HepG2 (cell line): ENCODE data around the gene AP1M2. TPM values are rescaled to one million over a fixed set of nuclear protein-coding genes. Genes with fewer than 3 reads are reported as not detected.

Experiments
- ATAC-seq: fragments of 200-7000 bp; cut with Tn5 transposase; 3 replicates; pipeline ENCODE4 v1.9.1; 2020; ENCODE audit warnings: mild to moderate bottlenecking, moderate library complexity
- BruUV-seq: library from RNA; stranded (reverse); fragments of 400-500 nt; replicated peaks from 2 replicates; lab custom pipeline; 2021; lab: Mats Ljungman, UMichigan
- CTCF ChIA-PET: fragments of 300-600 bp; formaldehyde crosslinking; extraction: SDS; loops from one replicate; lab custom pipeline; 2021; ENCODE audit warnings: low total read pairs, inconsistent platforms, low intra/inter-chr PET ratio; lab: Yijun Ruan, JAX
- POLR2A ChIA-PET: fragments of 350-600 bp; sonication (Branson Sonifier 250); formaldehyde crosslinking; loops from one replicate; lab custom pipeline; 2020; ENCODE audit warnings: antibody characterized with exemption, inconsistent platforms; lab: Yijun Ruan, JAX
- DNase-seq: peaks from one replicate; pipeline ENCODE4 v3.0.0-alpha.2; 2015; ENCODE audit warnings: low spot score
- FAIRE-seq: peaks from 3 replicates; lab custom pipeline; 2011; peaks lifted over from hg19 to GRCh38; lab: Jason Lieb, UNC
- H2AFZ ChIP-seq: one replicate; pipeline ENCODE4 v1.6.1; 2011; ENCODE audit warnings: low read length, inconsistent platforms
- H3K27ac ChIP-seq: fragments of 300-600 bp; 3 replicates; pipeline ENCODE4 v1.8.0; 2011; ENCODE audit warnings: mixed run types, mild to moderate bottlenecking, mixed read lengths, low read length, inconsistent platforms; ENCODE audit not compliant: insufficient read depth; ENCODE audit errors: extremely low read length
- H3K27me3 ChIP-seq, 2 experiments: fragments of 200-600 bp in 1 of 2; 2 replicates in 1 of 2; 3 replicates in 1 of 2; pipeline versions ENCODE4 v1.6.0 to v1.8.0; 2011; ENCODE audit warnings: low read length in 2 of 2, mild to moderate bottlenecking in 2 of 2, moderate library complexity in 2 of 2, inconsistent platforms in 1 of 2; ENCODE audit not compliant: insufficient read depth in 2 of 2, control insufficient read depth in 1 of 2
- H3K36me3 ChIP-seq, 2 experiments: fragments of 200-600 bp in 1 of 2; replicated peaks in 1 of 2; 2 replicates in 1 of 2; 3 replicates in 1 of 2; pipeline versions ENCODE4 v1.5.1 to v1.8.0; 2011; ENCODE audit warnings: low read length in 2 of 2, inconsistent platforms in 1 of 2; ENCODE audit not compliant: insufficient read depth in 2 of 2, control insufficient read depth in 1 of 2
- H3K4me1 ChIP-seq: 2 replicates; pipeline ENCODE4 v1.5.1; 2012; ENCODE audit warnings: low read length, inconsistent platforms; ENCODE audit not compliant: insufficient read depth
- H3K4me2 ChIP-seq: 2 replicates; pipeline ENCODE4 v1.6.0; 2011; ENCODE audit warnings: low read depth, low read length, inconsistent platforms
- H3K4me3 ChIP-seq, 3 experiments: fragments of 200-600 bp in 1 of 3; sonication (generic), shearing (Covaris generic) in 1 of 3; replicated peaks in 1 of 3; 2 replicates each; pipeline ENCODE4 v1.5.1; 2011 to 2016; ENCODE audit warnings: low read length in 3 of 3, inconsistent platforms in 2 of 3, low read depth in 2 of 3, mild to moderate bottlenecking in 2 of 3, control low read depth in 1 of 3, mixed read lengths in 1 of 3; ENCODE audit not compliant: insufficient read depth in 1 of 3
- H3K79me2 ChIP-seq: one replicate; pipeline ENCODE4 v1.6.1; 2011; ENCODE audit warnings: low read length, inconsistent platforms; ENCODE audit not compliant: insufficient read depth
- H3K9ac ChIP-seq: 2 replicates; pipeline ENCODE4 v1.6.0; 2011; ENCODE audit warnings: mild to moderate bottlenecking, low read depth, low read length, inconsistent platforms; ENCODE audit not compliant: insufficient read depth
- H3K9me3 ChIP-seq: 2 replicates; pipeline ENCODE4 v1.5.1; 2012; ENCODE audit warnings: mild to moderate bottlenecking, low read length
- H4K20me1 ChIP-seq: 2 replicates; pipeline ENCODE4 v1.6.0; 2011; ENCODE audit warnings: inconsistent platforms, mild to moderate bottlenecking, low read length, moderate library complexity; ENCODE audit not compliant: insufficient read depth
- MXI1 ChIP-seq: IDR thresholded peaks from 3 replicates; pipeline ENCODE4 v1.6.1; 2012; ENCODE audit warnings: low read depth, low read length, inconsistent platforms, borderline replicate concordance
- PATZ1 ChIP-seq: sonication (generic); formaldehyde crosslinking; IDR thresholded peaks from 2 replicates; pipeline ENCODE4 v1.4.0; 2020; ENCODE audit warnings: missing genetic modification reagents
- TFAP4 ChIP-seq: sonication (generic); IDR thresholded peaks from 2 replicates; pipeline ENCODE4 v1.6.1; 2016; ENCODE audit warnings: low read depth, borderline replicate concordance
- ZNF235 ChIP-seq: sonication (generic); formaldehyde crosslinking; IDR thresholded peaks from 2 replicates; pipeline ENCODE4 v1.8.1; 2023; ENCODE audit warnings: mild to moderate bottlenecking, missing genetic modification reagents, borderline replicate concordance
- ZNF251 ChIP-seq: sonication (generic); formaldehyde crosslinking; IDR thresholded peaks from 2 replicates; pipeline ENCODE4 v1.9.0; 2021; ENCODE audit warnings: mild to moderate bottlenecking, missing genetic modification reagents
- ZNF343 ChIP-seq: sonication (generic); formaldehyde crosslinking; IDR thresholded peaks from 2 replicates; pipeline ENCODE4 v1.4.0; 2020; ENCODE audit warnings: mild to moderate bottlenecking, missing genetic modification reagents
- ZNF687 ChIP-seq: sonication (generic); formaldehyde crosslinking; IDR thresholded peaks from 2 replicates; pipeline ENCODE4 v1.5.1; 2020; ENCODE audit warnings: mild to moderate bottlenecking, missing genetic modification reagents, moderate library complexity
- ZNF737 ChIP-seq: sonication (generic); formaldehyde crosslinking; IDR thresholded peaks from 2 replicates; pipeline ENCODE4 v1.5.0; 2020; ENCODE audit warnings: missing genetic modification reagents, mild to moderate bottlenecking, borderline replicate concordance
- ZSCAN25 ChIP-seq: sonication (generic); formaldehyde crosslinking; IDR thresholded peaks from 2 replicates; pipeline ENCODE4 v1.8.0; 2022; ENCODE audit warnings: mild to moderate bottlenecking, missing genetic modification reagents
- WGBS: methylation state at CpG from one replicate; pipeline ENCODE4 v1.1.6; 2017; ENCODE audit warnings: low lambda C conversion rate; 5-methylcytosine and 5-hydroxymethylcytosine counted together
- in situ Hi-C: cut with HindIII; loops from 2 replicates; pipeline ENCODE4 v1.10.0; 2017; ENCODE audit warnings: low pct_unique_long_range_greater_than_20kb; ENCODE audit not compliant: extremely low pct_ligation_motif_present
- intact Hi-C: fragments of 100-400 bp; cut with micrococcal nuclease; formaldehyde crosslinking; loops from one replicate; pipeline ENCODE4 v1.10.0; 2022; ENCODE audit not compliant: unreplicated experiment
- polyA plus RNA-seq, 8 experiments: library from polyadenylated mRNA; depleted of rRNA in 3 of 8; stranded (reverse) in 7 of 8; unstranded in 1 of 8; fragments of >200 nt; fragmentation: Illumina TruSeq in 4 of 8; extraction: Trizol in 4 of 8; gene quantifications; 2 replicates each; pipeline versions ENCODE4 v1.2.1 to v1.2.3, GENCODE V29; 2011 to 2016; ENCODE audit warnings: low read depth in 4 of 8, missing spikeins in 1 of 8, mixed read lengths in 1 of 8; ENCODE audit not compliant: insufficient read depth in 1 of 8
- total RNA-seq, 5 experiments: library from RNA; depleted of rRNA; stranded (reverse); fragments of >200 nt; fragmentation: Illumina TruSeq; extraction: Trizol; gene quantifications; 2 replicates each; pipeline ENCODE4 v1.2.3, GENCODE V29; 2016; ENCODE audit warnings: low read depth in 1 of 5

AP1M2 gene
- total and polyA plus RNA-seq, 2 of the 13 experiments (the other 11 are each of a cell fraction or from before 2014, with no cell fraction given), result 6.3 to 76.8 TPM

GRCh38 chr19:10625762-10626138, 38.6 kb upstream of the AP1M2 start:
- DNase-seq, result no peak
- in situ Hi-C loops, result no loop called here
- no peaks in the 10 kb centered on the region for H4K20me1 ChIP-seq
- H3K9ac ChIP-seq, result no peak overlapping the region
- CTCF ChIA-PET, result no interaction called here
- no peaks in the 10 kb centered on the region for H3K9me3 ChIP-seq
- H3K4me3 ChIP-seq, result peak overlapping the region in 2 of 3 experiments; percentile 54 to 70; a peak in 3 of 6 replicates
- H3K79me2 ChIP-seq, result no peaks in the 10 kb centered on the region
- H3K27me3 ChIP-seq, result peaks cover 1 to 4% of the 10 kb centered on the region in 2 experiments; a peak in 2 of 5 replicates
- TF ChIP-seq ZSCAN25 (CRISPR knock-in tag) (0 out of 2 replicates have a peak, but pooled peaks have one; percentile 27), ZNF343 (CRISPR knock-in tag) (no peak)
- TF ChIP-seq, all 625 proteins: peak for 1
- WGBS, result 54% methylated on average over 8 of the region's 10 CpGs
- Histone ChIP-seq H3K4me1 (peaks cover 18% of the 10 kb centered on the region), H3K36me3 (no peaks in the 10 kb centered on the region), H3K27ac (no peak overlapping the region), H3K4me2 (peak overlapping the region; percentile 91), H2AFZ (no peak overlapping the region)
- ATAC-seq (peak; percentile 17), FAIRE-seq (no peak)
- intact Hi-C loops, result no loop called here
- POLR2A ChIA-PET, result no interaction called here
- no TSS peak for BruUV-seq

- ATAC-seq, result peak; percentile 85
- H3K4me1 ChIP-seq, result peaks cover 18% of the 10 kb centered on the region
- TF ChIP-seq ZNF737 (no peak), ZNF687 (CRISPR knock-in tag) (peak; percentile 24; the same call in 1 of the 2 replicates), MXI1 (no peak), ZNF251 (CRISPR knock-in tag) (no peak), TFAP4 (peak; percentile 7; the same call in 1 of the 2 replicates), PATZ1 (CRISPR knock-in tag) (peak; percentile 27; the same call in 1 of the 2 replicates), ZNF235 (CRISPR knock-in tag) (no peak)
Measured at GRCh38 chr19:10625003-10625761, 38.1 kb upstream of the AP1M2 start, which contains the start of gene SLC44A2. SLC44A2 (plus strand) TSS chr19:10625553; CDS start chr19:10625634, 81 bp downstream.

More at GRCh38 chr19:10625003-10625761, 38.1 kb upstream of the AP1M2 start, which contains the start of gene SLC44A2:
- WGBS, result 0% methylated on average over 8 of the region's 53 CpGs
- peaks cover 1 to 4% of the 10 kb centered on the region in 2 experiments; a peak in 2 of 5 replicates for H3K27me3 ChIP-seq
- BruUV-seq, result no TSS peak
- no peaks in the 10 kb centered on the region for H3K79me2 ChIP-seq
- FAIRE-seq (no peak), DNase-seq (no peak)
- intact Hi-C loops, result no loop called here
- in situ Hi-C loops, result no loop called here
- H3K27ac ChIP-seq, result no peak within 1 kb of the TSS
- no peaks in the 10 kb centered on the region for H3K36me3 ChIP-seq
- no peak within 1 kb of the TSS for H3K9ac ChIP-seq
- ChIA-PET POLR2A (interaction anchor here (0.8 kb wide), 1 partner anchor 19 kb away, joined by 4 read pairs; no protein-coding TSS in a partner anchor), CTCF (no interaction called here)
- H3K9me3 ChIP-seq, result no peaks in the 10 kb centered on the region
- H2AFZ ChIP-seq, result no peak within 1 kb of the TSS
- H3K4me3 ChIP-seq, result peak within 1 kb of the TSS; percentile 48 to 70 (median 54)
- H3K4me2 ChIP-seq, result peak within 1 kb of the TSS; percentile 91
- no peaks in the 10 kb centered on the region for H4K20me1 ChIP-seq
